GM12878 (cell line): ENCODE results near the gene PUM2. TPM values are rescaled to one million over a fixed set of nuclear protein-coding genes. Genes with fewer than 3 reads are reported as not detected.

Experiments used
- ATAC-seq: fragments of 200-7000 bp; cut with Tn5 transposase; 3 replicates; pipeline ENCODE4 v1.9.1; 2020; ENCODE audit warnings: mild to moderate bottlenecking, moderate library complexity
- BruUV-seq: library from RNA; stranded (reverse); fragments of 400-500 nt; replicated peaks from 2 replicates; lab custom pipeline; 2021; lab: Mats Ljungman, UMichigan
- CTCF ChIA-PET: fragments of 300-600 bp; sonication (Branson Sonifier 250); formaldehyde crosslinking; extraction: SDS; loops from one replicate; lab custom pipeline; 2021; ENCODE audit warnings: inconsistent platforms; lab: Yijun Ruan, JAX
- POLR2A ChIA-PET: fragments of 350-600 bp; formaldehyde crosslinking; extraction: SDS; loops from one replicate; lab custom pipeline; 2021; ENCODE audit warnings: inconsistent platforms; lab: Charles Lee
- RAD21 ChIA-PET: fragments of 300-600 bp; sonication (Branson Sonifier 250); formaldehyde crosslinking; loops from one replicate; lab custom pipeline; 2023; ENCODE audit warnings: antibody characterized with exemption; ENCODE audit not compliant: unreplicated experiment; lab: Charles Lee
- SMC1A ChIA-PET: fragments of 300-600 bp; sonication (Branson Sonifier 250); formaldehyde crosslinking; loops from one replicate; lab custom pipeline; 2023; ENCODE audit not compliant: unreplicated experiment, uncharacterized antibody; lab: Charles Lee
- DNase-seq: peaks from one replicate; pipeline ENCODE4 v3.0.0-alpha.2; 2011; ENCODE audit warnings: low read depth, low spot score
- FAIRE-seq: peaks from 3 replicates; lab custom pipeline; 2011; peaks lifted over from hg19 to GRCh38; lab: Jason Lieb, UNC
- H2AFZ ChIP-seq: 2 replicates; pipeline ENCODE4 v1.6.0; 2011; ENCODE audit warnings: low read depth, low read length, control low read depth; ENCODE audit not compliant: control insufficient read depth
- H3K27ac ChIP-seq: 2 replicates; pipeline ENCODE4 v1.5.1; 2011; ENCODE audit warnings: control low read depth; ENCODE audit not compliant: control insufficient read depth, insufficient read depth
- H3K27me3 ChIP-seq, 2 experiments: replicated peaks in 1 of 2; 2 replicates each; pipeline versions ENCODE4 v1.6.0 to v1.6.1; 2011; ENCODE audit warnings: low read length in 1 of 2; ENCODE audit not compliant: control insufficient read depth in 2 of 2, insufficient read depth in 2 of 2
- H3K36me3 ChIP-seq, 2 experiments: 2 replicates each; pipeline ENCODE4 v1.5.1; 2011; ENCODE audit warnings: low read length in 1 of 2; ENCODE audit not compliant: control insufficient read depth in 2 of 2, insufficient read depth in 2 of 2
- H3K4me1 ChIP-seq: 2 replicates; pipeline ENCODE4 v1.6.1; 2011; ENCODE audit warnings: mild to moderate bottlenecking, low read length, moderate library complexity, mixed read lengths; ENCODE audit not compliant: control insufficient read depth, insufficient read depth
- H3K4me2 ChIP-seq: 2 replicates; pipeline ENCODE4 v1.6.0; 2011; ENCODE audit warnings: control low read depth; ENCODE audit not compliant: control insufficient read depth, insufficient read depth
- H3K4me3 ChIP-seq: fragments of 200-600 bp; sonication (generic); 2 replicates; pipeline ENCODE4 v1.5.1; 2016
- H3K79me2 ChIP-seq: 2 replicates; pipeline ENCODE4 v1.6.0; 2011; ENCODE audit warnings: low read length; ENCODE audit not compliant: control insufficient read depth, insufficient read depth
- H3K9ac ChIP-seq: 2 replicates; pipeline ENCODE4 v1.8.0; 2011; ENCODE audit warnings: low read length, control low read depth, mixed read lengths; ENCODE audit not compliant: control insufficient read depth, insufficient read depth
- H3K9me3 ChIP-seq: replicated peaks from 3 replicates; pipeline ENCODE4 v1.5.1; 2011; ENCODE audit warnings: mild to moderate bottlenecking, low read length; ENCODE audit not compliant: control insufficient read depth, insufficient read depth
- H4K20me1 ChIP-seq: 2 replicates; pipeline ENCODE4 v1.6.0; 2011; ENCODE audit not compliant: control insufficient read depth, insufficient read depth
- ATF3 ChIP-seq: IDR thresholded peaks from 2 replicates; pipeline ENCODE4 v1.6.1; 2011; ENCODE audit warnings: low read depth, mild to moderate bottlenecking, low read length, moderate library complexity, borderline replicate concordance; ENCODE audit errors: extremely low read depth
- CBFB ChIP-seq: IDR thresholded peaks from 2 replicates; pipeline ENCODE4 v1.6.1; 2016; ENCODE audit warnings: antibody characterized with exemption, low read depth
- E4F1 ChIP-seq: fragments of 450-650 bp; IDR thresholded peaks from 2 replicates; pipeline ENCODE4 v1.6.1; 2018; ENCODE audit warnings: borderline replicate concordance, mild to moderate bottlenecking; ENCODE audit not compliant: partially characterized antibody
- HDAC2 ChIP-seq: fragments of 200-600 bp; sonication (generic); IDR thresholded peaks from 2 replicates; pipeline ENCODE4 v1.6.1; 2017
- SP1 ChIP-seq: IDR thresholded peaks from one replicate; pipeline ENCODE4 v1.6.1; 2011; ENCODE audit warnings: low read depth, low read length
- SPI1 ChIP-seq: IDR thresholded peaks from 2 replicates; pipeline ENCODE4 v1.6.1; 2011; ENCODE audit warnings: low read depth, mild to moderate bottlenecking, low read length, moderate library complexity, borderline replicate concordance; ENCODE audit not compliant: insufficient read depth
- WGBS: methylation state at CpG from one replicate; pipeline ENCODE4 v1.1.6; 2016; ENCODE audit warnings: low lambda C conversion rate; ENCODE audit not compliant: insufficient replicate concordance, insufficient coverage; ENCODE audit errors: missing lambda C conversion rate; 5-methylcytosine and 5-hydroxymethylcytosine counted together
- in situ Hi-C: fragments of 300-500 bp; cut with MboI; formaldehyde crosslinking; loops from 9 replicates; pipeline ENCODE4 v1.14.3; 2018; ENCODE audit warnings: mixed read lengths
- intact Hi-C: fragments of 100-400 bp; cut with micrococcal nuclease; formaldehyde crosslinking; loops from one replicate; pipeline ENCODE4 v1.14.2; 2022; ENCODE audit not compliant: unreplicated experiment
- polyA plus RNA-seq, 11 experiments: library from polyadenylated mRNA; depleted of rRNA in 4 of 11; unstranded in 6 of 11; stranded (reverse) in 5 of 11; fragments of >200 nt; fragmentation: Nextera tagmentation in 4 of 11; fragmentation: Illumina TruSeq in 1 of 11; extraction: Ambion mirVana in 4 of 11; extraction: Trizol in 1 of 11; gene quantifications; 1 replicate in 1 of 11; 2 replicates in 10 of 11; pipeline versions ENCODE4 v1.2.1 to v1.2.3, GENCODE V29; 2011 to 2016; ENCODE audit warnings: inconsistent platforms in 2 of 11, missing spikeins in 2 of 11, low read depth in 1 of 11
- total RNA-seq, 4 experiments: library from RNA; depleted of rRNA in 3 of 4; stranded (reverse); fragments of >200 nt in 3 of 4; fragmentation: Illumina TruSeq in 1 of 4; extraction: Trizol in 1 of 4; gene quantifications; 2 replicates each; pipeline versions ENCODE4 v1.2.1 to v1.2.3, GENCODE V29; 2013 to 2021

The PUM2 gene
- total and polyA plus RNA-seq, 10 of the 15 experiments (the other 5 are each of a cell fraction or from before 2014, with no cell fraction given): 14.5 to 87.6 (median 29.4) TPM

GRCh38 chr2:20361893-20362292 lies 11.2 kb upstream of the PUM2 start:
- Histone ChIP-seq H3K27me3 (no peaks in the 10 kb centered on the region), H3K4me2 (no peak overlapping the region), H3K9ac (no peak overlapping the region), H3K4me1 (peaks cover 27% of the 10 kb centered on the region), H2AFZ (no peak overlapping the region; the same call in 1 of the 2 replicates), H4K20me1 (no peaks in the 10 kb centered on the region), H3K36me3 (no peaks in the 10 kb centered on the region), H3K4me3 (no peak overlapping the region), H3K9me3 (peaks cover 3% of the 10 kb centered on the region; the same call in 1 of the 3 replicates), H3K79me2 (no peaks in the 10 kb centered on the region), H3K27ac (no peak overlapping the region)
- ChIA-PET CTCF (no interaction called here), POLR2A (no interaction called here), SMC1A (no interaction called here), RAD21 (no interaction called here)
- intact Hi-C loops (no loop called here), in situ Hi-C loops (no loop called here)
- ATAC-seq (no peak), FAIRE-seq (no peak), DNase-seq (no peak)
- WGBS: 62% methylated on average over 4 of the region's 4 CpGs
- TF ChIP-seq ATF3: no peak
- TF ChIP-seq HDAC2: no peak
- no peak for TF ChIP-seq E4F1
- TF ChIP-seq CBFB: no peak
- TF ChIP-seq SPI1: no peak
- TF ChIP-seq SP1: no peak
- BruUV-seq: no TSS peak
